Smooth muscle cell (in vitro differentiated cells): ENCODE measurements around the gene RFPL3. TPM values are rescaled to one million over a fixed set of nuclear protein-coding genes. Genes with fewer than 3 reads are reported as not detected.

Source experiments
- DNase-seq: peaks from one replicate; lab custom pipeline; 2025; ENCODE audit not compliant: unreplicated experiment; lab: John Stamatoyannopoulos, UW
- H2AFZ ChIP-seq: fragments of 200-600 bp; sonication (generic); 2 replicates; pipeline ENCODE4 v1.6.0; 2016; ENCODE audit warnings: antibody characterized with exemption, low read depth, mild to moderate bottlenecking
- H3F3A ChIP-seq: fragments of 200-600 bp; sonication (generic); 2 replicates; pipeline ENCODE4 v1.6.0; 2017; ENCODE audit warnings: antibody characterized with exemption, low read depth
- H3K27ac ChIP-seq: fragments of 200-600 bp; sonication (generic); 2 replicates; pipeline ENCODE4 v1.5.1; 2016; ENCODE audit warnings: low read depth, mild to moderate bottlenecking
- H3K27me3 ChIP-seq: fragments of 200-600 bp; sonication (generic); 2 replicates; pipeline ENCODE4 v1.6.1; 2016; ENCODE audit warnings: low read depth, mild to moderate bottlenecking
- H3K36me3 ChIP-seq: fragments of 200-600 bp; sonication (generic); 2 replicates; pipeline ENCODE4 v1.5.1; 2016; ENCODE audit warnings: low read depth
- H3K4me1 ChIP-seq: fragments of 200-600 bp; sonication (generic); 2 replicates; pipeline ENCODE4 v1.5.1; 2016; ENCODE audit warnings: low read depth
- H3K4me2 ChIP-seq: fragments of 200-600 bp; sonication (generic); 2 replicates; pipeline ENCODE4 v1.6.0; 2016; ENCODE audit warnings: mild to moderate bottlenecking
- H3K4me3 ChIP-seq: fragments of 200-600 bp; sonication (generic); 2 replicates; pipeline ENCODE4 v1.5.1; 2016; ENCODE audit warnings: mild to moderate bottlenecking
- H3K79me2 ChIP-seq: fragments of 200-600 bp; sonication (generic); 2 replicates; pipeline ENCODE4 v1.6.0; 2016; ENCODE audit warnings: low read depth, mild to moderate bottlenecking
- H3K9ac ChIP-seq: fragments of 200-600 bp; sonication (generic); 2 replicates; pipeline ENCODE4 v1.6.0; 2016; ENCODE audit warnings: low read depth
- H3K9me3 ChIP-seq: fragments of 200-600 bp; sonication (generic); replicated peaks from 2 replicates; pipeline ENCODE4 v1.5.1; 2016; ENCODE audit warnings: low read depth
- H4K20me1 ChIP-seq: fragments of 200-600 bp; sonication (generic); 2 replicates; pipeline ENCODE4 v1.6.0; 2016; ENCODE audit warnings: low read depth
- CTCF ChIP-seq: fragments of 200-600 bp; sonication (generic); IDR thresholded peaks from 2 replicates; pipeline ENCODE4 v1.5.1; 2017; ENCODE audit warnings: borderline replicate concordance, mild to moderate bottlenecking, antibody characterized with exemption; ENCODE audit not compliant: insufficient read depth, poor library complexity, severe bottlenecking
- WGBS: methylation state at CpG from one replicate; pipeline ENCODE4 v1.1.7; 2016; ENCODE audit warnings: low lambda C conversion rate; 5-methylcytosine and 5-hydroxymethylcytosine counted together
- polyA plus RNA-seq: library from polyadenylated mRNA; unstranded; fragments of >200 nt; fragmentation: Nextera tagmentation; extraction: Ambion mirVana; gene quantifications from 2 replicates; pipeline ENCODE4 v1.2.1, GENCODE V29; 2016
- total RNA-seq: library from RNA; depleted of rRNA; stranded (reverse); fragments of >200 nt; gene quantifications from 2 replicates; pipeline ENCODE4 v1.2.3, GENCODE V29; 2014

The RFPL3 gene
- total and polyA plus RNA-seq, 2 experiments from 2014 or later = 0.26 TPM; not detected in 1

DNA sequence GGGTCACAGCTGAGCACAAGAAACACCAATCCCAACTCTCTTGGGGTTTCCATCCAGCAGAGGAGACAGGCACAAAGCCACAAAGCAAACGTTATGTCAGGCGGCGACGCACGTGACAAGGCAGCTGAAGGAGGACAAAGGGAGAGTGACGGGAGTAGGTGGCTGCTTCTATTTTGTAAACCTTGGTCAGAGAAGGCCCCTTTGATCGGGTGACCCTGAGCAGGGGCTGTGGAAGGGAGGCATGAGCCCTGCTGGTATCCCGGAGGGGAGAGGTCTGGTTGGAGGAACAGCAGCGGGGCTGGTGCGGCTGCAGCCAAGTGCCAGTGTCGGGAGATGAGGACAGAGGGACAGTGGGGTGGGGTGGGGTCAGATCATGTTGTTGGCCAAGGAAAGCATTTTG lies 17.3 kb upstream of the RFPL3 start:
- no peak overlapping the region for H3K4me2 ChIP-seq
- no peaks in the 10 kb centered on the region for H4K20me1 ChIP-seq
- no peak for DNase-seq
- H2AFZ ChIP-seq = no peak overlapping the region
- TF ChIP-seq CTCF = no peak
- no peaks in the 10 kb centered on the region for H3K9me3 ChIP-seq
- no peak overlapping the region for H3K4me3 ChIP-seq
- WGBS = 89% methylated on average over 11 of the region's 11 CpGs
- H3K27ac ChIP-seq = no peak overlapping the region
- H3K27me3 ChIP-seq = peaks cover 47% of the 10 kb centered on the region
- H3K36me3 ChIP-seq = no peaks in the 10 kb centered on the region
- no peak overlapping the region for H3K9ac ChIP-seq
- no peaks in the 10 kb centered on the region for H3K79me2 ChIP-seq
- H3F3A ChIP-seq = no peaks in the 10 kb centered on the region
- peaks cover 30% of the 10 kb centered on the region for H3K4me1 ChIP-seq

- H3K9ac ChIP-seq = no peak overlapping the region
Observed at GRCh38 chr22:32341122-32341740, 16.4 kb upstream of the RFPL3 start.

DNA sequence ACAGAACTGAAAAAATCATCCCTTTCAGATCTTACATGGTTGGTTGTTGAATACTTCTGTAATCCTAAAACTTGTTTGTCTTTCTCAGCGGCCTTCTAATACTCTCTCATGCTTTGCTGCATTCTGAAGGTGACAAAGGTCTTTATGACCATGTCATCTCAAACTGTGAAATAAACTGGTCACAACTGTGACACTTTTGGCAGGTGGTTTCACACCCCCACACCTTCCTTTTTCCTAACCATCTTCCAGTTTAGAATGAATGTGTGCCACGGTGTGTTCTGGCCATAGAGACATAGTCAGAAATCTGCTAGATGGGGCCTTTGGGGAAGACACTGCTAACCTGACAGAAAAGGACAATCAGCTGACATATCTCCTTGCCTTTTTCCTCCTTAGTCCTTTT lies 14.7 kb upstream of the RFPL3 start:
- Histone ChIP-seq H3K9me3 (no peaks in the 10 kb centered on the region), H3K36me3 (no peaks in the 10 kb centered on the region), H3K4me2 (no peak overlapping the region), H3K79me2 (no peaks in the 10 kb centered on the region), H3K4me3 (no peak overlapping the region), H3K27me3 (peaks cover 52% of the 10 kb centered on the region), H3F3A (no peaks in the 10 kb centered on the region), H3K4me1 (peaks cover 16% of the 10 kb centered on the region), H2AFZ (no peak overlapping the region), H3K9ac (no peak overlapping the region), H4K20me1 (no peaks in the 10 kb centered on the region), H3K27ac (no peak overlapping the region)
- DNase-seq = no peak
- TF ChIP-seq CTCF = no peak
- WGBS = 94% methylated on average over 2 of the region's 2 CpGs

More at GRCh38 chr22:32341122-32341740, 16.4 kb upstream of the RFPL3 start:
- Histone ChIP-seq H4K20me1 (no peaks in the 10 kb centered on the region), H3K4me3 (no peak overlapping the region), H3K27me3 (peaks cover 52% of the 10 kb centered on the region), H2AFZ (no peak overlapping the region), H3K27ac (no peak overlapping the region), H3F3A (no peaks in the 10 kb centered on the region), H3K36me3 (no peaks in the 10 kb centered on the region), H3K9me3 (no peaks in the 10 kb centered on the region), H3K79me2 (no peaks in the 10 kb centered on the region), H3K4me1 (peaks cover 26% of the 10 kb centered on the region), H3K4me2 (no peak overlapping the region)
- WGBS = 89% methylated on average over 12 of the region's 13 CpGs
- no peak for TF ChIP-seq CTCF
- no peak for DNase-seq

GRCh38 chr22:32343941-32344340 lies 13.7 kb upstream of the RFPL3 start:
- H3F3A ChIP-seq = no peaks in the 10 kb centered on the region
- H3K4me2 ChIP-seq = no peak overlapping the region
- H3K9ac ChIP-seq = no peak overlapping the region
- H3K36me3 ChIP-seq = no peaks in the 10 kb centered on the region
- TF ChIP-seq CTCF = no peak
- H3K4me1 ChIP-seq = peaks cover 16% of the 10 kb centered on the region
- H3K79me2 ChIP-seq = no peaks in the 10 kb centered on the region
- no peak overlapping the region for H3K4me3 ChIP-seq
- no peak overlapping the region for H3K27ac ChIP-seq
- H3K27me3 ChIP-seq = peaks cover 52% of the 10 kb centered on the region
- no peaks in the 10 kb centered on the region for H3K9me3 ChIP-seq
- DNase-seq = no peak
- WGBS = 68% methylated on average over 5 of the region's 5 CpGs
- H2AFZ ChIP-seq = no peak overlapping the region
- no peaks in the 10 kb centered on the region for H4K20me1 ChIP-seq
